ENCODE results near the gene AHSG. TPM values are rescaled to one million over a fixed set of nuclear protein-coding genes. Genes with fewer than 3 reads are reported as not detected.
A peak's percentile ranks its signal among the peaks of the same experiment; 100 is the strongest.

Gene AHSG
- total RNA-seq, 2 donors from 2014 or later, result 0.14 TPM; not detected in 1

GRCh38 chr3:186643493-186643892 is 30.6 kb downstream of the AHSG start:
- Mint-ChIP-seq H3K27ac (peak overlapping the region; percentile 22), H3K27me3 (ENCODE audit: low read depth) (peaks cover 34% of the 10 kb centered on the region), H3K36me3 (ENCODE audit: insufficient read depth in 2 of 2) (no peaks in the 10 kb centered on the region), H3K4me1 (ENCODE audit: low read depth) (peaks cover 34% of the 10 kb centered on the region), H3K9me3 (no peaks in the 10 kb centered on the region), H3K4me3 (peak overlapping the region; percentile 22 to 52)
- ATAC-seq (replicated peaks in 1 of 2), result peak; percentile 94
- peak; percentile 29 to 30 for DNase-seq

- no peaks in the 10 kb centered on the region for H3K9me3 Mint-ChIP-seq
- H3K36me3 Mint-ChIP-seq (ENCODE audit: insufficient read depth in 2 of 2), result no peaks in the 10 kb centered on the region
- no peak overlapping the region for H3K27ac Mint-ChIP-seq
- H3K4me3 Mint-ChIP-seq, result no peak overlapping the region
- ATAC-seq (replicated peaks in 1 of 2) (no peak), DNase-seq (no peak)
- peaks cover 34% of the 10 kb centered on the region for H3K4me1 Mint-ChIP-seq (ENCODE audit: low read depth)
- H3K27me3 Mint-ChIP-seq (ENCODE audit: low read depth), result peaks cover 27% of the 10 kb centered on the region
Measured at GRCh38 chr3:186644683-186645082, 31.8 kb downstream of the AHSG start.

GRCh38 chr3:186646106-186646505 is 33.2 kb downstream of the AHSG start:
- DNase-seq (no peak), ATAC-seq (replicated peaks in 1 of 2) (no peak)
- Mint-ChIP-seq H3K4me1 (ENCODE audit: low read depth) (peaks cover 29% of the 10 kb centered on the region), H3K36me3 (ENCODE audit: insufficient read depth in 2 of 2) (no peaks in the 10 kb centered on the region), H3K27ac (no peak overlapping the region), H3K9me3 (no peaks in the 10 kb centered on the region), H3K4me3 (no peak overlapping the region), H3K27me3 (ENCODE audit: low read depth) (peaks cover 18% of the 10 kb centered on the region)

GRCh38 chr3:186646841-186647240 is 34.0 kb downstream of the AHSG start:
- no peaks in the 10 kb centered on the region for H3K36me3 Mint-ChIP-seq (ENCODE audit: insufficient read depth in 2 of 2)
- H3K4me3 Mint-ChIP-seq, result no peak overlapping the region
- DNase-seq (no peak), ATAC-seq (replicated peaks in 1 of 2) (peak in 1 of 2 donors; percentile 28)
- no peak overlapping the region for H3K27ac Mint-ChIP-seq
- peaks cover 13% of the 10 kb centered on the region for H3K27me3 Mint-ChIP-seq (ENCODE audit: low read depth)
- no peaks in the 10 kb centered on the region for H3K9me3 Mint-ChIP-seq
- peaks cover 22% of the 10 kb centered on the region for H3K4me1 Mint-ChIP-seq (ENCODE audit: low read depth)

- H3K27me3 Mint-ChIP-seq (ENCODE audit: low read depth), result peaks cover 13% of the 10 kb centered on the region
- no peak for ATAC-seq (replicated peaks in 1 of 2)
- H3K9me3 Mint-ChIP-seq, result no peaks in the 10 kb centered on the region
Measured at GRCh38 chr3:186648851-186649250, 36.0 kb downstream of the AHSG start.

GRCh38 chr3:186651678-186652215 is 38.9 kb downstream of the AHSG start:
- H3K9me3 Mint-ChIP-seq, result no peaks in the 10 kb centered on the region
- DNase-seq (no peak), ATAC-seq (replicated peaks in 1 of 2) (no peak)
- H3K27ac Mint-ChIP-seq, result no peak overlapping the region
- H3K4me3 Mint-ChIP-seq, result no peak overlapping the region
- H3K27me3 Mint-ChIP-seq (ENCODE audit: low read depth), result peaks cover 14% of the 10 kb centered on the region
- no peaks in the 10 kb centered on the region for H3K36me3 Mint-ChIP-seq (ENCODE audit: insufficient read depth in 2 of 2)
- no peaks in the 10 kb centered on the region for H3K4me1 Mint-ChIP-seq (ENCODE audit: low read depth)

More at GRCh38 chr3:186648851-186649250, 36.0 kb downstream of the AHSG start:
- H3K27ac Mint-ChIP-seq, result no peak overlapping the region
- DNase-seq, result no peak
- H3K4me3 Mint-ChIP-seq, result no peak overlapping the region
- no peaks in the 10 kb centered on the region for H3K36me3 Mint-ChIP-seq (ENCODE audit: insufficient read depth in 2 of 2)
- peaks cover 4% of the 10 kb centered on the region for H3K4me1 Mint-ChIP-seq (ENCODE audit: low read depth)

GRCh38 chr3:186653080-186653707 is 40.3 kb downstream of the AHSG start:
- ATAC-seq (replicated peaks in 1 of 2), result no peak
- no peak overlapping the region for H3K4me3 Mint-ChIP-seq
- H3K9me3 Mint-ChIP-seq, result no peaks in the 10 kb centered on the region
- no peaks in the 10 kb centered on the region for H3K4me1 Mint-ChIP-seq (ENCODE audit: low read depth)
- no peak overlapping the region for H3K27ac Mint-ChIP-seq
- DNase-seq, result no peak
- H3K27me3 Mint-ChIP-seq (ENCODE audit: low read depth), result peaks cover 13% of the 10 kb centered on the region
- no peaks in the 10 kb centered on the region for H3K36me3 Mint-ChIP-seq (ENCODE audit: insufficient read depth in 2 of 2)

GRCh38 chr3:186653984-186654383 is 41.1 kb downstream of the AHSG start:
- no peaks in the 10 kb centered on the region for H3K9me3 Mint-ChIP-seq
- no peak overlapping the region for H3K27ac Mint-ChIP-seq

GRCh38 chr3:186663361-186664118 is 50.7 kb downstream of the AHSG start:
- H3K4me3 Mint-ChIP-seq, result no peak overlapping the region
- H3K9me3 Mint-ChIP-seq, result no peaks in the 10 kb centered on the region
- ATAC-seq (replicated peaks in 1 of 2) (no peak), DNase-seq (no peak)
- peaks cover 6% of the 10 kb centered on the region for H3K4me1 Mint-ChIP-seq (ENCODE audit: low read depth)
- H3K36me3 Mint-ChIP-seq (ENCODE audit: insufficient read depth in 2 of 2), result no peaks in the 10 kb centered on the region
- H3K27me3 Mint-ChIP-seq (ENCODE audit: low read depth), result peaks cover 45% of the 10 kb centered on the region
- no peak overlapping the region for H3K27ac Mint-ChIP-seq

More at GRCh38 chr3:186653984-186654383, 41.1 kb downstream of the AHSG start:
- peaks cover 21% of the 10 kb centered on the region for H3K27me3 Mint-ChIP-seq (ENCODE audit: low read depth)
- no peaks in the 10 kb centered on the region for H3K36me3 Mint-ChIP-seq (ENCODE audit: insufficient read depth in 2 of 2)
- H3K4me1 Mint-ChIP-seq (ENCODE audit: low read depth), result no peaks in the 10 kb centered on the region
- DNase-seq (no peak), ATAC-seq (replicated peaks in 1 of 2) (no peak)
- no peak overlapping the region for H3K4me3 Mint-ChIP-seq

GRCh38 chr3:186664119-186664495 is 51.2 kb downstream of the AHSG start:
- H3K27me3 Mint-ChIP-seq (ENCODE audit: low read depth), result peaks cover 40% of the 10 kb centered on the region
- ATAC-seq (replicated peaks in 1 of 2) (no peak), DNase-seq (no peak)
- no peaks in the 10 kb centered on the region for H3K9me3 Mint-ChIP-seq
- no peak overlapping the region for H3K27ac Mint-ChIP-seq
- H3K4me1 Mint-ChIP-seq (ENCODE audit: low read depth), result peaks cover 7% of the 10 kb centered on the region
- H3K4me3 Mint-ChIP-seq, result no peak overlapping the region
- H3K36me3 Mint-ChIP-seq (ENCODE audit: insufficient read depth in 2 of 2), result no peaks in the 10 kb centered on the region

GRCh38 chr3:186664506-186664905 is 51.6 kb downstream of the AHSG start:
- Mint-ChIP-seq H3K36me3 (ENCODE audit: insufficient read depth in 2 of 2) (no peaks in the 10 kb centered on the region), H3K4me1 (ENCODE audit: low read depth) (peaks cover 11% of the 10 kb centered on the region), H3K4me3 (no peak overlapping the region), H3K27ac (no peak overlapping the region), H3K27me3 (ENCODE audit: low read depth) (peaks cover 36% of the 10 kb centered on the region), H3K9me3 (no peaks in the 10 kb centered on the region)
- no peak for DNase-seq
- no peak for ATAC-seq (replicated peaks in 1 of 2)

GRCh38 chr3:186665625-186666188 is 52.8 kb downstream of the AHSG start, which contains the start of gene HRG:
TSS of gene HRG (plus strand) at chr3:186666014. CDS start at chr3:186666032, 18 bp downstream.
- DNase-seq, result no peak
- no peak for ATAC-seq (replicated peaks in 1 of 2)
- Mint-ChIP-seq H3K27ac (no peak within 1 kb of the TSS), H3K36me3 (ENCODE audit: insufficient read depth in 2 of 2) (no peaks in the 10 kb centered on the region), H3K9me3 (no peaks in the 10 kb centered on the region), H3K4me1 (ENCODE audit: low read depth) (peaks cover 19% of the 10 kb centered on the region), H3K4me3 (no peak within 1 kb of the TSS), H3K27me3 (ENCODE audit: low read depth) (peaks cover 34% of the 10 kb centered on the region)

GRCh38 chr3:186668426-186668825 is 55.6 kb downstream of the AHSG start:
- no peaks in the 10 kb centered on the region for H3K36me3 Mint-ChIP-seq (ENCODE audit: insufficient read depth in 2 of 2)
- DNase-seq (no peak), ATAC-seq (replicated peaks in 1 of 2) (no peak)

More at GRCh38 chr3:186668426-186668825, 55.6 kb downstream of the AHSG start:
- peak overlapping the region; percentile 7 to 26 for H3K4me3 Mint-ChIP-seq
- H3K27ac Mint-ChIP-seq, result peak overlapping the region; percentile 24
- peaks cover 36% of the 10 kb centered on the region for H3K27me3 Mint-ChIP-seq (ENCODE audit: low read depth)
- no peaks in the 10 kb centered on the region for H3K9me3 Mint-ChIP-seq
- peaks cover 19% of the 10 kb centered on the region for H3K4me1 Mint-ChIP-seq (ENCODE audit: low read depth)

Data from activated T-cell treated with anti-CD3 and anti-CD28 coated beads, Interleukin-2, amount 50 U/mL, for 72 hours (primary cell).